ENCODE results near the gene SETD1A.
A peak's percentile ranks its signal among the peaks of the same experiment; 100 is the strongest.

The SETD1A gene

DNA sequence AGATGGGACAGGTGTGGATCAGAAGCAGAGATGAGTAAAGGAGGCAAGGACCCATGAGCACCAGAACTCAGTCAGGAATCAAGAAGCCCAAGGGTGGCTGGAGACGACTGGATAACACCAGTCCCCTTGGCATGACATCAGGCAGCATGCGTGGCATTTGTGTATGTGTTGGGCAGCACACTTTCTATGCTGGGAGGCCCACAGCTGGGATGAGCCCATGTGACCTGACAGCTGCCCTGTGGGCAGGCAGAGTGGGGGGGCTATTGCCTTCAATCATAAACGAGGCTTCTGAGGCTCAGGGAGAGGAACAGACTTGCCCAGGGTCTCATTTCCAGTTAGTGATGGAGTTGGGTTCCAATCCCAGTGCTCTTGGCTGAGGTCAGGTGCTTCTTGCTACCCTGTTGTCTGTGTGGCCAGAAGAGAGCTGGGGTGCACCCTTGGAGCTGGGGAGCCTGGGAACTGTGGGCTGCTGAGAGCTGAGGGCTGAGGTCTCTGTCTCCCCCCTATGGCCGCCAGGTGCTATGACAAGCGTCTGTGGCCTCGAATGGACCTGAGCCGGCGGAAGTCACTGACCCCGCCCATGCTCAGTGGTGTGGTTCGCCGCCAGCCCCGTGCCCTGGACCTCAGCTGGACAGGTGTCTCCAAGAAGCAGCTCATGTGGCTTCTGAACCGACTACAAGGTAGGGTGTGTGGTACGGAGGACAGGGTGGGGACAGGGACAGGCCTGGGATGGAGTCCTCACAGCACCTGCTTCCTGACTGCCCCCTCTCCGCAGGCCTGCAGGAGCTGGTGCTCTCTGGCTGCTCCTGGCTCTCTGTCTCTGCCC, 15.7 kb upstream of the SETD1A start:
- H3K4me3 ChIP-seq (ENCODE audit: control insufficient read depth, low read depth, low read length), result no peak overlapping the region
- TF ChIP-seq, protein P1, sequence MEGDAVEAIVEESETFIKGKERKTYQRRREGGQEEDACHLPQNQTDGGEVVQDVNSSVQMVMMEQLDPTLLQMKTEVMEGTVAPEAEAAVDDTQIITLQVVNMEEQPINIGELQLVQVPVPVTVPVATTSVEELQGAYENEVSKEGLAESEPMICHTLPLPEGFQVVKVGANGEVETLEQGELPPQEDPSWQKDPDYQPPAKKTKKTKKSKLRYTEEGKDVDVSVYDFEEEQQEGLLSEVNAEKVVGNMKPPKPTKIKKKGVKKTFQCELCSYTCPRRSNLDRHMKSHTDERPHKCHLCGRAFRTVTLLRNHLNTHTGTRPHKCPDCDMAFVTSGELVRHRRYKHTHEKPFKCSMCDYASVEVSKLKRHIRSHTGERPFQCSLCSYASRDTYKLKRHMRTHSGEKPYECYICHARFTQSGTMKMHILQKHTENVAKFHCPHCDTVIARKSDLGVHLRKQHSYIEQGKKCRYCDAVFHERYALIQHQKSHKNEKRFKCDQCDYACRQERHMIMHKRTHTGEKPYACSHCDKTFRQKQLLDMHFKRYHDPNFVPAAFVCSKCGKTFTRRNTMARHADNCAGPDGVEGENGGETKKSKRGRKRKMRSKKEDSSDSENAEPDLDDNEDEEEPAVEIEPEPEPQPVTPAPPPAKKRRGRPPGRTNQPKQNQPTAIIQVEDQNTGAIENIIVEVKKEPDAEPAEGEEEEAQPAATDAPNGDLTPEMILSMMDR (IDR thresholded peaks at IDR 0.05; ENCODE audit: control insufficient read depth, insufficient read depth, low read depth, low read length, missing control alignments), result peak; percentile 90
- no peak for DNase-seq (ENCODE audit: low read depth)

DNA sequence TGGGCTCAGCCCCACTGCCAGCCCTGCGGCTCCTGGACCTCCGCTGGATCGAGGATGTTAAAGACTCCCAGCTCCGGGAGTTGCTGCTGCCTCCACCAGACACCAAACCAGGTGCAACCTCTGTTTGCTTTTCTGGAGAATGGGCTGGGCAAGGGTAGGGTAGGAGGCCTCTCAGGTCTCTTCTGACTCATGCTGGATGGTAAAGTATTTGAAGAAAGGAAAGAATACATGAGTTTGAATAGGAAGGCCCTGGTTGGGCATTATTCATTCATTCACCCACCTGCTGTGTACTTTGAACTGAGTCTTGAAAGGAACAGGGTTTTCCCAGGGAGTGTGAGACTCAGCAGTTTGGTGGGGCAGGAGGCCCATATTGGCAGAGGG, 15.1 kb upstream of the SETD1A start:
- TF ChIP-seq, protein P1 (IDR thresholded peaks at IDR 0.05; ENCODE audit: control insufficient read depth, insufficient read depth, low read depth, low read length, missing control alignments), result no peak
- DNase-seq (ENCODE audit: low read depth), result no peak
- no peak overlapping the region for H3K4me3 ChIP-seq (ENCODE audit: control insufficient read depth, low read depth, low read length)

DNA sequence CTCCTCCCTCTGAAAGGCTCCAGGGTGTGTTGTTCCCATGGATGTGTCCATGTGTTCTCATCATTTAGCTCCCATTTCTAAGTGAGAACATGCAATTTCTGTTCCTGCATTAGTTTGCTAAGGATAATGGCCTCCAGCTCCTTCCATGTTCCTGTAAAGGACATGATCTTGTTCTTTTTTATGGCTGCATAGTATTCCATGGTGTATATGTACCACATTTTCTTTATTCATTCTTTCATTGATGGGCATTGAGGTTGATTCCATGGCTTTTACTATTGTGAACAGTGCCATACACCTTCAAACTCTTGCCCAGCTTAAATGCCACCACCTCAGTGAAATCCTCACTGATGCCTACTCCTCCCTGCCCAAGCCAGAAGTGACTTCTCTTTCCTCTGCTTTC, 13.2 kb upstream of the SETD1A start:
- TF ChIP-seq, protein P1 (IDR thresholded peaks at IDR 0.05; ENCODE audit: control insufficient read depth, insufficient read depth, low read depth, low read length, missing control alignments), result no peak
- DNase-seq (ENCODE audit: low read depth), result no peak
- H3K4me3 ChIP-seq (ENCODE audit: control insufficient read depth, low read depth, low read length), result no peak overlapping the region

DNA sequence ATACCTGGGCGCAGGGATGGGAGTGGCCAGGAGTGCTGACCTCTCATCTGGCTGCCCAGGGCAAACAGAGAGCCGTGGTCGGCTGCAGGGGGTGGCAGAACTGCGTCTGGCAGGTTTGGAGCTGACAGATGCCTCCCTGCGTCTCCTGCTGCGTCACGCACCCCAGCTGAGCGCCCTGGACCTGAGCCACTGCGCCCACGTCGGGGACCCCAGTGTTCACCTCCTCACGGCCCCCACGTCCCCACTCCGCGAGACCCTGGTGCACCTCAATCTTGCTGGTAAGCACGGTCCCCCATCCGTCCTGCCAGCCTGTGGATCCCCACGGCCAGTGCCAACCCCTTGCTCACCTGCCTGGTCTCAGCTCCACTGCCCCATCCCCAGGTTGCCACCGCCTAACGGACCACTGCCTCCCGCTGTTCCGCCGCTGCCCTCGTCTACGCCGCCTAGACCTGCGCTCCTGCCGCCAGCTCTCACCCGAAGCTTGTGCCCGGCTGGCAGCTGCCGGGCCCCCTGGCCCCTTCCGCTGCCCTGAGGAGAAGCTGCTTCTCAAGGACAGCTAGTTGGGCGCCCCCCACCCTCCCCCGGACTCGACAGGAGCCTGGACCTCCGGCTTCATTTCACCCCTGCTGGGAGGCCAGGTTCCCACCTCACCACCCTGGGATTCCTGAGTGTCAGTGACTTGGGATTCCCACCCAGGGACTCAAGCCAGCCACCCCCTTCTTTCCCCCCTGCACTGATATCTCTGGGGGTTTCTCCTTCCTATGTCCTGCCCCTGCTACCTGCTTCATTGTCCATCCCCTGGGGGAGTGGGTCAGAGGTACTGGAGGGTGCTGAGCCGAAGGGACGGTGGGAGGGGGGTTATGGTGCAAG, 10.6 kb upstream of the SETD1A start:
- TF ChIP-seq, protein P1 (IDR thresholded peaks at IDR 0.05; ENCODE audit: control insufficient read depth, insufficient read depth, low read depth, low read length, missing control alignments), result no peak
- DNase-seq (ENCODE audit: low read depth), result no peak
- H3K4me3 ChIP-seq (ENCODE audit: control insufficient read depth, low read depth, low read length), result no peak overlapping the region

DNA sequence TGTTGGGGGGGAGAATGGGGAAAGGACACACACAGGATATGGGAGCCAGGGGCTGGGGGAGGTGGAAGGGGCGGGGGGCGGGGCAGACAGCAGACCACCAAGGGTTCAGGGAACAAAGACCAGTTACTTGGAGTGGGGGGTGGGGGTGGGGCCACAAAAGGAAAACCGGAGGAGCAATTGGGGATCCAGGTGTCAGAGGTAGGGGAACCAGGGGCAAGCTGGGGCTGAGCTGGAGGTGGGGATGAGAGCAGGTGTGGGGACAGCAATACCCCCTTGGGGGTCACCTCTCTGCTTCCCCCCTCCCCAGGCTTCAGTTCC, 10.1 kb upstream of the SETD1A start:
- TF ChIP-seq, protein P1 (IDR thresholded peaks at IDR 0.05; ENCODE audit: control insufficient read depth, insufficient read depth, low read depth, low read length, missing control alignments), result no peak
- H3K4me3 ChIP-seq (ENCODE audit: control insufficient read depth, low read depth, low read length), result no peak overlapping the region

DNA sequence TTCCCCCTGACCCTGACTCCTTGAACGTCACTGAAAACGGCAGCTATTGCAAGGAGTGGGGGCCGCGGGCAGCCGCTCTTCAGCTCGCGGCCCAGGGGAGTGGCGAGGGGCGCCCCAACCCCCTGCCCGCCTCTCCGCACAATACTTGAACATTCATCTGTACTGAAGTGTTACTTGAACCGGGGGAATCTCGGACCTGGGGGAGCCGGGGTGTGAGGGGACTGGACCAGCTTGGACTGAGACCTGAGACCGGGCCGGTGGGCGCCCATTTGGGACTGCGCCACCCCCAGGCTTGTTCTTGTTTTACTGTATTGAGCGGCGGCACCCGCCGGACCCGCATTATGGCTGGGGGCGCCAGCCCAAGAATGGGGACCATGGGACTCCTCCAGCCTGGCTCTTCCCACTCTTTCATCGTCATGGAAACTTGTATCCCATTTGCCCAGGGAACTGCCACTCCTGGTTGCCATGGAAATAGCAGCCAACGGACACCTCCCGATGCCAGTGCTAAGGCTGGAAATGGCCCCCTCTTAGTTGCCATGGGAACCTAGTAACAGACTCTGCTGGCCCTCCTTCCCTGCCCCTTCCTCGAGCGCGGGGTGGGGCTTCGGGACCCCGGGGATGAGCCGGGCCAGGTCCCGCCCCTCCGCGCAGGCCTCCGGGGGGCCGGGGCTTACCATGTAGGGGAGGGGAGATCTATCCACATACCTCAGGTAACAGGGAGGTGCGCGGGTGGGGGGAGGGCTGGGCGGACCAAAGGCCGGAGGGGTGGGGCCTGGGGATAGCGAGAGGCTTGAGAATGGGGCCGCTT, 9.5 kb upstream of the SETD1A start:
- peak overlapping the region; percentile 88 for H3K4me3 ChIP-seq (ENCODE audit: control insufficient read depth, low read depth, low read length)
- TF ChIP-seq, protein P1 (IDR thresholded peaks at IDR 0.05; ENCODE audit: control insufficient read depth, insufficient read depth, low read depth, low read length, missing control alignments), result no peak
- peak; percentile 90 for DNase-seq (ENCODE audit: low read depth)

More for the DNA sequence above, 10.1 kb upstream of the SETD1A start:
- no peak for DNase-seq (ENCODE audit: low read depth)

All from AG09309 (cell line).